Spinal cord (tissue), 10 donors: ENCODE measurements around the gene KRT74. TPM values are rescaled to one million over a fixed set of nuclear protein-coding genes. Genes with fewer than 3 reads are reported as not detected.

ENCODE experiments used
- DNase-seq, 6 donors: peaks; one replicate each; pipeline versions ENCODE4 v3.0.0 to v3.0.0-alpha.2; 2013 to 2015; ENCODE audit warnings: low spot score in 6 of 6, low read depth in 4 of 6
- H3K27ac ChIP-seq: one replicate; pipeline ENCODE4 v1.5.1; 2013; ENCODE audit warnings: low read depth, low read length, control low read depth
- H3K27me3 ChIP-seq: one replicate; pipeline ENCODE4 v1.6.1; 2013; ENCODE audit warnings: low read length; ENCODE audit not compliant: control insufficient read depth, insufficient read depth
- H3K36me3 ChIP-seq: one replicate; pipeline ENCODE4 v1.6.1; 2013; ENCODE audit warnings: low read length; ENCODE audit not compliant: control insufficient read depth, insufficient read depth
- H3K4me1 ChIP-seq: one replicate; pipeline ENCODE4 v1.6.1; 2013; ENCODE audit warnings: low read length; ENCODE audit not compliant: control insufficient read depth, insufficient read depth
- H3K4me3 ChIP-seq: one replicate; pipeline ENCODE4 v1.5.1; 2013; ENCODE audit warnings: low read depth, low read length, control low read depth
- H3K9me3 ChIP-seq: one replicate; pipeline ENCODE4 v1.6.1; 2013; ENCODE audit warnings: low read length; ENCODE audit not compliant: control insufficient read depth, insufficient read depth
- WGBS: methylation state at CpG from one replicate; pipeline ENCODE4 v1.1.5; 2013; ENCODE audit warnings: missing lambda C conversion rate; ENCODE audit not compliant: insufficient coverage; 5-methylcytosine and 5-hydroxymethylcytosine counted together
- polyA plus RNA-seq, 2 donors: library from polyadenylated mRNA; unstranded; fragments of 120-200 nt; gene quantifications; one replicate each; pipeline ENCODE4 v1.2.1, GENCODE V29; 2013; ENCODE audit not compliant: insufficient read length in 2 of 2
- total RNA-seq, 2 donors: library from RNA; depleted of rRNA in 1 of 2; stranded (reverse); fragments of 120-200 nt in 1 of 2; fragments of >200 nt in 1 of 2; gene quantifications; one replicate each; pipeline versions ENCODE4 v1.2.3 to v1.2.4, GENCODE V29; 2013 to 2014
- donor health status: healthy.

The KRT74 gene
- total and polyA plus RNA-seq, 4 donors = 0.10 to 0.20 TPM; not detected in 2

DNA sequence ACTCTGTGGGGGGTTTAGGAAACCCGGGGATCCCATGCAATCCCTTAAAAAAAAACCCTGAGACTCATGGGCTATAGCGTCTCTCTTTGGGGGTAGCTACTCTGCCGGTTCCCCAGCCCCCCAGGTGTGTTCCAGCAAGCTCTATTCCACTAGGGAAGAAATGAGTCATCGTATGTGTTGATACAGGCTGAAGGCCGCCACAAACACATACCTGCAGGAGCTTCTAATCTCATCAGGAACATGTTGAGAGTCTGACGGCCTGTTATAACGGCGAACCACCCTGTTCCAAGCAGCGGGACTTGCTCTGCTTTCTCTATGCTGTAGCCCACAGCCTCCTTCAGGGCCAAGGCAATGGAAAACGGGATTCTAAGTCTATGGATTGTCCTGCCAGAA, 52.5 kb downstream of the KRT74 start:
- Histone ChIP-seq H3K27me3 (no peaks in the 10 kb centered on the region), H3K4me1 (peaks cover 17% of the 10 kb centered on the region), H3K4me3 (no peak overlapping the region), H3K36me3 (no peaks in the 10 kb centered on the region), H3K9me3 (no peaks in the 10 kb centered on the region), H3K27ac (no peak overlapping the region)
- WGBS = 74% methylated on average over 7 of the region's 10 CpGs
- no peak for DNase-seq

DNA sequence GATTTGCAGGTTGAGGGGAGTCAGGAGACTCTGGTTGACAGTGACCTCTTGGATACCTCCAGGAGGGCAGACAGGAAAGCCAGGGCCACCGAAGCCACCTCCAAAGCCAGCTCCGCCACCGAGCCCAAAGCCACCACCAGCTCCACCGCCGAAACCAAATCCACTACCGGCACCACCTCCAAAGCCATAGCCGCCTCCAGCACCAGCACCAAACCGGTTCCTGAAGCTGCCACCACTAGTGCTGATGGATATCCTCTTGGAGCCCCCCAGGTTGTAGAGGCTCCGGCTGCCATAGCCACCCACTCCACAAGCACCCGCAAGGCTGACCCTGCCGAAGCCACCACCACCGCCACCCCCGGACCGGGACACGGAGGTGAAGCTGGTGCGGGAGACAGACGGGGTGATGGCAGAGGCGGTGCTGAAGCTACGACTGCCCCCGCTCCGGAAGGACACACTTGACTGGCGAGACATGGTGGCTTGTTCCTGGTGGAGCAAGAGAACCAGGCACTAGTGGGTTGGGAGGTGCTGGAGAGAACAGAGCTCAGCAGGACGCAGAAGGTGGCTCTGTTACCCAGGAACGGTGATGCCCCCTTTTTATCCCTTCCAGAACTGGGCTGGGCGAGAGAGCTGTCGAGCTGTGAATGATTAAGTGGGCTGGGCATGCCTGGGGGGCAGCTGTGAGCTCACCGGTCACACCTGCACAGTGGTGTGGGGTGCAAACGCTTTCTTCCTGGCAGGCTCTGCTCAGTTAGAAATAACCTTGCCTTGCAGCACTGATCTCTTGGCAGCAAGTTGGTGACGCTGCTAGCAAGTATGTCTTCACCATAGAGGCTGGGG, 53.6 kb downstream of the KRT74 start, which contains the start of gene KRT5:
Gene KRT5, minus strand, starts transcription at position 569 of the 837 bp plus-strand sequence. Its CDS starts 98 bp downstream, at position 471.
- H3K27ac ChIP-seq = no peak within 1 kb of the TSS
- H3K4me3 ChIP-seq = no peak within 1 kb of the TSS
- no peak for DNase-seq
- no peaks in the 10 kb centered on the region for H3K9me3 ChIP-seq
- WGBS = 92% methylated on average over 25 of the region's 29 CpGs
- H3K27me3 ChIP-seq = no peaks in the 10 kb centered on the region
- H3K4me1 ChIP-seq = peaks cover 17% of the 10 kb centered on the region
- H3K36me3 ChIP-seq = no peaks in the 10 kb centered on the region

DNA sequence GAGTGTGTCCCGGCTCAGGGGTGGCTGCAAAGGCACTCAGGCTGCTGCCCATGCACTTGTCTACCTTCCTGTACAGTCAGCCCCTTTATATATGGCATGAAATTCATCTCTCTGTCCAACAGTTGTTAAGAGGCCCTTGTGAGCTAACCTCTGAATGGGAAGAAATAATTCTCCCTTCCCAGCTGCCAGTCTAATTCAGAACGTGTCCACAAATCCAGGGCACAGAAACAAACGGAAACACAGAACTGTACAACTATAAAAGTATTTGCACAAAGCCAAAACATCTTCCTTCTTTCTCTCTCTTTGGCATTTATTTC, 54.3 kb downstream of the KRT74 start:
- Histone ChIP-seq H3K27me3 (no peaks in the 10 kb centered on the region), H3K9me3 (no peaks in the 10 kb centered on the region), H3K4me1 (peaks cover 17% of the 10 kb centered on the region), H3K27ac (no peak overlapping the region), H3K4me3 (no peak overlapping the region), H3K36me3 (no peaks in the 10 kb centered on the region)
- no peak for DNase-seq
- 64% methylated on average over 3 of the region's 3 CpGs for WGBS

DNA sequence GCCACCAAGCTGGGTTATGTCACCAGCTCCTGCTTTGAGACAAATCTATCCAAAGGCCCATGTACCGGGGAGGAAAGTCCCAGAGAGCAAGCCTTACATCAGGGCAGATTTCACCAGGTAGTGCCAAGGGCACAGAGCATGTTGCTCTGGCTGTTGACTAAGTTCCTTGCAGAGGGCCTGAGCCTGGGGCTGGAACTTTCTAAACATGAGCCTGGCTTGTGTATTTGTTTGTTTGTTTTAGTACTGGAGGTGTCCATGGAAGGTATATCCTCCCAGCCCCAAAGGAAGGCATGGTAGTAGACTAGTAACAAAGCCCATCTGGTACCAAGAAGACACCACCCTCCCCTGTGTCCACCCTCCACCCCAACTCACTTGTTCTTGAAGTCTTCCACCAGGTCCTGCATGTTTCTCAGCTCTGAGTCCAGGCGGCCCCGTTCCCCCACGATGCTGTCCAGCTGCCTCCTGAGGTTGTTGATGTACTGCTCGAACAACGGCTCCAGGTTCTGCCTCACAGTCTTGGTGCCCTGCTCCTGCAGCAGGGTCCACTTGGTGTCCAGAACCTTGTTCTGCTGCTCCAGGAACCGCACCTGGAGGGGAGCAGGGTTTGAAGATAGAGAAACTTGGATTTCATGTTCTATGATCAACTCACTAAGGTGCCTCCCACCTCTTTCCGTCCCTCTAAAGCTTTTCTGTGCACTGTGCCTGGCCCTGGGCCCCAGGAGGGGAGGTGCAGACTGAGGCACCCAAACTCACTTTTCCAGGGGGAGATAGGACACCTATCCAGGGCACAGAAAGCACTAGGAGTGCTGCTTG, 54.9 kb downstream of the KRT74 start:
- Histone ChIP-seq H3K9me3 (no peaks in the 10 kb centered on the region), H3K27ac (no peak overlapping the region), H3K4me3 (no peak overlapping the region), H3K36me3 (no peaks in the 10 kb centered on the region), H3K4me1 (peaks cover 15% of the 10 kb centered on the region), H3K27me3 (no peaks in the 10 kb centered on the region)
- DNase-seq = no peak
- WGBS = 90% methylated on average over 4 of the region's 8 CpGs

DNA sequence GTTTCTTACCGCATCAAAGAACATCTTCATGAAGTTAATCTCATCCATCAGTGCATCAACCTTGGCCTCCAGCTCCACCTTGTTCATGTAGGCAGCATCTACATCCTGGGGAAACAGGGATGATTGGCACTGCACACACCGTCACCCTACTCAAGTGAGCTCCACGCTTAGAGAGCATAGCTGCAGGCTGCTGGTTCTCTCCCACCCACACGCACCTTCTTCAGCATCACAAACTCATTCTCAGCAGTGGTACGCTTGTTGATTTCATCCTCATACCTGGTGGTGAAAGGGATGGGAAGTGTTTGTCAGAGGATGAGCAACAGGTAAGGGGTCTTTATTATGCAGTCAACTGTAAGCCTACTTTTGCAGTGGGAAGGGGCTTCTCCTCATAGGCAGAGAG, 55.8 kb downstream of the KRT74 start:
- no peak overlapping the region for H3K4me3 ChIP-seq
- 100% methylated on average over 2 of the region's 5 CpGs for WGBS
- DNase-seq = no peak
- no peaks in the 10 kb centered on the region for H3K27me3 ChIP-seq
- H3K27ac ChIP-seq = no peak overlapping the region
- no peaks in the 10 kb centered on the region for H3K9me3 ChIP-seq
- H3K4me1 ChIP-seq = peaks cover 15% of the 10 kb centered on the region
- H3K36me3 ChIP-seq = no peaks in the 10 kb centered on the region

DNA sequence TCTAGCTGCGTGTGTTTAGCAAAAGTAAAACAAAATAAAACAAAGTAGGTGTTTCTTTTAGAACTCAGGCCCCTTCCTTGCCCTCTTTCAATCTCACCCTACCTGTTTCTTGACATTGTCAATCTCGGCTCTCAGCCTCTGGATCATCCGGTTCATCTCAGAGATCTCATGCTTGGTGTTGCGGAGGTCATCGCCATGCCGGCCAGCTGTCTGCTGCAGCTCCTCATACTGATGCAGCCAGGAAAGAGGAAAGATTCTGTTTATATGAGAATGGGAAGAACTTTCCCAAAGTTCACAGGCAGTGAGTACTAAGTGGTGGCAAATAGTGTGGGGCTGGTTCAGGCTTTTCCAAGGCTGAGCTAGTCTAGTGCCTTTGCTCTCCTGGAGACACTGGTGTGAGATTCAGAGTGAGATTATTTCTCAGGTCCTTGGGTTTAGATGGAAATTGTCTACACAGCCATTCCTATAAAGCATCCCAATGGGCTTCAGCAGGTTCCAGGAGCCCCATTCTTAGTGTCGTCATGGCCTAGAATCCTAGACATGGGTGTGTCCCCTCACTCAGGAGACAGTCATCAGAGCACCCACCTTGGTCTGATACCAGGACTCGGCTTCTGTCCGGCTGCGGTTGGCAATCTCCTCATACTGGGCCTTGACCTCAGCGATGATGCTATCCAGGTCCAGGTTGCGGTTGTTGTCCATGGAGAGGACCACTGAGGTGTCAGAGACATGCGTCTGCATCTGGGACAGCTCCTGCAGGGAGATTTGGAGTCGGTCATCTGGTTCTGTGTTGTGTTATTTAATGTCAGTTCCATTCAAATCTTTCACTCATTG, 56.4 kb downstream of the KRT74 start:
- Histone ChIP-seq H3K27ac (no peak overlapping the region), H3K36me3 (no peaks in the 10 kb centered on the region), H3K27me3 (no peaks in the 10 kb centered on the region), H3K4me1 (peaks cover 9% of the 10 kb centered on the region), H3K4me3 (no peak overlapping the region), H3K9me3 (no peaks in the 10 kb centered on the region)
- DNase-seq = no peak
- WGBS = 97% methylated on average over 6 of the region's 14 CpGs

DNA sequence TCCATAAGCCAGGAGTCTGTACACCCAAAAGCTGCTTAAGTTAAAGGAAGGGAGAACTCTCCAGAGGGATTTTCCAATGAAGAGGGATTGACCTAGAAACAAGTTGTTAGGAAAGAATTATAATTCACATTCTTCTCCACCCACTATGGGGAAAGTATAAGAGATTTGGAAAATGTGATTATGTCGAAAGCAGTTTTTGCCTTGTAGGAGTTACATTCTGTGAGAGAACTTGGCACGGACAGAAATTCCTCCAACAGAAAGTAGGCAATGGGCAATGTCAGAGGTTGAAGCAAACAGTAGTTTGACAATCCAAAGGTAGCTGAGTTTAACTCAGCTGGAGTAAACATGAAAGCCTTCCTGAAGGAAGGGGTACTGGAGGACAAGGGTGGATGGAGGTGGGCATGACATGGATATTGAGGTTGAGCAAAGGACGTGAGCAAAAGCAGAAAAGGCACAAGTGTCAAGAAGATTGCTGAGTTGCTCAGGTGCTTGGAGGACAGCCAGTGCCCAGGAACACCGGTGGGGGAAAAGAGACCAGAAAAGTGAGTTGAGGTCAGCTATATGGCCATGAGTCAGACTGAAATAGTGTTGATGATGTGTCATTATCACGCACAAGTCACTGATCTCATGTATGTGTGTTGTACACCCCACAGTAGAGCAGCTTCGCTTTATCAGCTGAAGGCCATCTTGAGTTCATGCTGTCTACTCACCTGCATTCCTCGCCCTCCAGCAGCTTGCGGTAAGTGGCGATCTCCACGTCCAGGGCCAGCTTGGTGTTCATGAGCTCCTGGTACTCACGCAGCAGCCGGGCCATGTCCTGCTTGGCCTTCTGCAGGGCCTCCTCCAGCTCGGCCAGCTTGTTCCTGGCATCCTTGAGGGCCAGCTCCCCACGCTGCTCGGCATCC, 57.5 kb downstream of the KRT74 start:
- H3K9me3 ChIP-seq = no peaks in the 10 kb centered on the region

More for the DNA sequence above, 57.5 kb downstream of the KRT74 start:
- 95% methylated on average over 13 of the region's 15 CpGs for WGBS
- H3K27me3 ChIP-seq = no peaks in the 10 kb centered on the region
- no peak overlapping the region for H3K4me3 ChIP-seq
- H3K27ac ChIP-seq = no peak overlapping the region
- no peaks in the 10 kb centered on the region for H3K36me3 ChIP-seq
- no peak for DNase-seq
- peaks cover 3% of the 10 kb centered on the region for H3K4me1 ChIP-seq
